ENCODE results near the gene FAM186B.
"Not testable (repeated sequence)": the region's sequence is repeated elsewhere in the genome, so short reads cannot be mapped to it uniquely, and the experiment has no call there.

The FAM186B gene

DNA sequence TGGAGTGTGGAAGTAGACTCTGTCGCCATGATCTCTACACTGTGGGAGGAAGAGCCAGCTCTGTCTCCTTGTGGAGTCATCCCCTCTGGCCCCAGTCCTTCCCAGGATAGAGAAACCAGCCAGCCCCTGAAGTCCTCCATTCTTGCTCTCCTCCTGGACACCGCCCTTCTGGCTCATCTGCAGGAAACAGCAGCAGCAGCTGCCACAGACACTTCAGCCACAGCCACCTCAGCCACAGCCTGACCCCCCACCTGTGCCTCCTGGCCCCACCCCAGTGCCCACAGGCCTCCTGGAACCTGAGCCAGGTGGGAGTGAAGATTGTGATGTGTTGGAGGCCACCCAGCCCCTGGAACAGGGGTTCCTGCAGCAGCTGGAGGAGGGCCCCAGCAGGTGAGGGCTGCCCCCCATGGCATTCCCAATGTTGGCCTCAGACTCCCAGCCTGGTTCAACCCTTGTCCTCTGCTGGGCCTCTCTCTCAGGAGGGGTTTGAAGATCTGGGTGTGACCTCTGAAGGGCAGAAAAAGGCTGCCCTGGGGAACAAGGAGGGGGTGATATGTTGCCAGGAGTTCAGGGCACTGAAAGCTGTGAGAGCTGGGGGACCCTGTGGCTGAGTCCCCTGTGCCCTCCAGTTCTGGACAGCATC lies 28.4 kb upstream of the FAM186B start:
- no peak for DNase-seq

DNA sequence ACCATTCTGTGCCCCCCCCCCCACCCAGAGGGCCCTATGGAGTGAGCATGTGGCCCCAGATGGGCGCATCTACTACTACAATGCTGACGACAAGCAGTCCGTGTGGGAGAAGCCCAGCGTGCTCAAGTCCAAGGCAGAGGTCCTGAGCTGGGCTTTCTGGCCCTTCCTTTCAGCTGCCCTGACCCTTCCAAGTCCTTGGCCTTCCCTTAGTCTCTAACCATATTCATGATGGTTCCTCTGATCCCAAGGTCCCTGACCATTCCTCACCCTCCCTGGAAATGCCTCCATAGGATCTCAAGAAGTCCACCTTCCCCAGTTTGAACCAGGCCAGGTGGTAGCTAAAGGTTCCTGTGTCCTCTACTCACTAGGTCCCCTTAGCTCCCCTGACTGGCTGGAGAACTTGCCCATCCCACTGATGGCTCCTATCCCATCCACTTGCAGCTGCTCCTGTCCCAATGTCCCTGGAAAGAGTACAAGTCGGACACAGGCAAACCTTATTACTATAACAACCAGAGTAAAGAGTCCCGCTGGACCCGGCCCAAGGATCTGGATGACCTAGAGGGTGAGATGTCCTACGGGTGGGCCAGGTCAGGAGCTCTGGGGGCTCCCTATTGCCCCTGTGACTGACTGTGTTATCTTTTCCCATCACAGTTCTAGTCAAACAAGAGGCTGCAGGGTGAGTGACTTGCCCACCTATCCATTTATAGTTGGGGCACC lies 27.7 kb upstream of the FAM186B start:
- DNase-seq: no peak

DNA sequence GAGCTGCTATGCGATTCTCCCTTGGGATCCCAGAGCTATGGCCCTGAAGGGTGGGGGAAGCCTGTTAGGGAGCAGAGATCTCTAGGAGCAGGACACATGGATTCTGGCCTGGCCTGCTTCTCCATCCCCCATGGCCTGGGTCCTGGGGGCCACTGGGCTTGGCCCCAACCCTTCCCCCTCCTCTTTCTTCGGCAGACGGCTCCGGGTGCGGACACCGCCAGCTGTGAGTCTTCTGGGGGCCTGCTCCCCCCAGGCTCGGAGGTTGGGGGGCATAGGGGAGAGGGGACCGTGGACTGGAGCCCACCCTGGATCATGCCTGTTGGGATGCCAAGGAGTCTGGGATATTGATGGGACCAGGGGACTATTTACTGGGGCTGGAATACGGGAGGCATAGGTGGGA lies 27.0 kb upstream of the FAM186B start:
- DNase-seq: no peak

DNA sequence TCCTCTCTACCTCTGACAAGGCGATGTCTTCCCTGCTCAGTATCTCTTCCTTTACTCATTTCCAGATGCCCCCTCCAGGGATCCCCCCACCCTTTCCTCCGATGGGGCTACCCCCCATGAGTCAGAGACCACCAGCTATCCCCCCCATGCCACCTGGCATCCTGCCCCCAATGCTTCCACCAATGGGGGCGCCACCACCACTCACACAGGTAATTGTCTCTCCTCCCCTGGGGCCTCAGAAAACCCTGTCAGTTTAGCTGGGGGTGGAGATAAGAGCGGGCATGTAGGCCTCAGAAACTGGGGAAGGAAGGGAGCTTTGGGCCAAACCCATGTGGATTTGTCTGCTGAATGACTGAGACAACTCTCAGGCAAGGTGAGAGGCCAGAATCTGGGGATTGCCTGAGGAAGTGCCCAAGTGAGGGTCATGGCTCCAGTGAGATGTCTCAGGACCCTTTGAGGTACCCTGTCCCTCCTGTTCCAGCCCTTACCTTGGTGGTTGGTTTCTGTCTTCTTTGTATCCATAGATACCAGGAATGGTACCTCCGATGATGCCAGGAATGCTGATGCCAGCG lies 26.0 kb upstream of the FAM186B start:
- no peak for DNase-seq

DNA sequence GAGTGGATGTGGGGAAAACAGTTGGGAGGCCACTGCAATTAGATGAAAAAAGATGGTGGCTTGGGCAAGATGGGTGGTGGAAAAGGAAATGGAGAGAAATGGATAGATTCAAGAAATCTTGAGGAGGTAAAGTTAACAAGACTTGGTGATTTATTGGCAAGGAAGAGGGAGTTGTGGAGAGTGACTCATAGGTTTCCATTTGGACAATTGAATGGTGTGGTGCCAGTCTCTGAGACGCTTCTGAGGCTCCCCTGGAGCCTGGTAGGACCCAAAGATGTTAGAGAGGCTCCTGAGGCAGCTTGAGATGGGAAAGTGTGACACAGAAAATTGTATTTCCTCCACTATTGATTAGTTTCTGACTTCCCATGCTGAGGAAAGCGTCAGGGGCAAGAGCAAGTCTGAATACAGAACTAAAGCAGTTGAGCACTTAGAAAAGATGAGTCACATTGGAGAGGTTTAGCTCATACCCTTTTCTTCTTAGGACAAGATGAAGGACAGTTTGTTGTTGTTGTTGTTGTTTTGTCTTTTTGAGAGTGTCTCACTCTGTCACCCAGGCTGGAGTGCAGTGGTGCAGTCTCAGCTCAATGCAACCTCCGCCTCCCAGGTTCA lies 22.4 kb upstream of the FAM186B start:
- no peak for DNase-seq

DNA sequence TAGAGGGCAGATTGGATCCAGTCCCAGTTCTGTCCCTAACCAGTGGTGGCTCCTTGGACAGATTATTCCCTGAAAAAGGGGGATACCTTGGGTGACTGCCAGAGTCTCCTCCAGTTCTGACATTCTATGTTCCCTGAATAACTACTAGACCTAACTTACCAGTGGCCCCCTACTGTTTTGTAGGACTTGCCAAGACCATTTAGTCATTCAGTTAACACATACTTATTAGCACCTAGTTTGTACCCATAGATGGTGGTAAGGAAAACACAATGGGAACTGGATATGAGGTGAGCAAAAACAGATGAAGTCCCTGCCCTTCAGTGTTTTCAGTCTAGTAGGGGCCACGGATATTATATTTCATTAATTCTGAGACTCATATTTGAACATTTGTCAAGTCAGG lies 21.4 kb upstream of the FAM186B start:
- no peak for DNase-seq

DNA sequence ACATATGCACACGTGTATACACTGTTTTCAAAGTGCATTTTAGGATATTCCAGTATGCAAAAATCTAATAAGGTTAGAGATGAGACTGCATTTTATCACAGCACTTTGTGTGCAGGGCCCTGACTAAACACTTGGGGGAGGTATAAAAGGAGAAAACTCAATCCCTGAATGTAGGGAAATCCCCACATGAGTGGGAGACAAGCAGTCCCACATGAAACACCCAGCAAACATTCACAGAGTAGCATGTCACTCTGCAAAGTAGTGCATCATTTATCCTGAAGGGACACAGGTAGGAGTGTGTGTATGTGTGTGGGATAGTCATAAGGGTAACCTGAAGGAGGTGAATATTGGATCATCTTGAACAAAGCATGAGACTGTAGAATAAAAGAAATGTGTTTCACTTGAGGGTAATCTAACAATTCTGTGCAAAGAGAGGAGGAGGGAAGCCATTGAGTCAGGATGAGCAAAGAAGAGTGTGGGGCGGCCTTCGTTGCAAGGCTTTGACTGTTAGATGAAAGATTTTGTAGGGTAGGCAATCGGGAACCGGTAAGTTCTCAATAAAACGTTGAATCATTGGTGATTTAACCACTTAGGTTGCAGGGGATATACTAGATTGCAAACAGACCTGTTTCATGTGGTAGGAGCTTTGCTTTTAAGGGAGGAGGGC lies 20.9 kb upstream of the FAM186B start:
- no peak for DNase-seq

DNA sequence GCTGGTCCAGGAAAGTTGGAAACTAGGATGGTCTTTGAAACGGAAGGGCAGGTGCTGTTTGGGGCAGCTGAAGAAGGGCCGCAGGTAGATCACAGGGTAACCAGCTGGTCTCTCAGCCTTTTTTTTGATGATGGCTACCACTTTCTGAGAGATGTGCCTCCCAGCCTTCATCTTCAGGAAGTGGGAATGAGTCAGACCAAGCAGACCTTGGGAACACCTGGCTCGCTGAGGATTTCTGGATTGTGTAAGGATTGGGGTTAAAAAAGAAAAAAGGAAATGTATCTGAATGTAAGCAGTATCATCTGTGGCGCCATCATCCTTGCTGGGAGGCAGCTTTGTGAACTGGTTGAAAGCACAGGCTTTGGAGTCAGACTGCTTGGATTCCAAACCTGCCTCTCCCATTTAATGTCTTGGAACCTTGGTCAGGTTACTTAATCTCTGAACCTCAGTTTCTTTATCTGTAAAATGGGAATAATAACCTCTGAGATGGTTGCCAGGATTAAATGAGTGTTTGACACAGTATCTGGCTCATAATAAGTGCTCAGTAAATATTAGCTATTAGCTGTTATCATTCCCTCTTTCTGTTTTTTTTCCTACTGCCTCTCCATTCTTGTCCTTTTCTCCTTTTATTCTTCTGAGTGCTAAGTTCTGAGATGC lies 19.6 kb upstream of the FAM186B start:
- no peak for DNase-seq

DNA sequence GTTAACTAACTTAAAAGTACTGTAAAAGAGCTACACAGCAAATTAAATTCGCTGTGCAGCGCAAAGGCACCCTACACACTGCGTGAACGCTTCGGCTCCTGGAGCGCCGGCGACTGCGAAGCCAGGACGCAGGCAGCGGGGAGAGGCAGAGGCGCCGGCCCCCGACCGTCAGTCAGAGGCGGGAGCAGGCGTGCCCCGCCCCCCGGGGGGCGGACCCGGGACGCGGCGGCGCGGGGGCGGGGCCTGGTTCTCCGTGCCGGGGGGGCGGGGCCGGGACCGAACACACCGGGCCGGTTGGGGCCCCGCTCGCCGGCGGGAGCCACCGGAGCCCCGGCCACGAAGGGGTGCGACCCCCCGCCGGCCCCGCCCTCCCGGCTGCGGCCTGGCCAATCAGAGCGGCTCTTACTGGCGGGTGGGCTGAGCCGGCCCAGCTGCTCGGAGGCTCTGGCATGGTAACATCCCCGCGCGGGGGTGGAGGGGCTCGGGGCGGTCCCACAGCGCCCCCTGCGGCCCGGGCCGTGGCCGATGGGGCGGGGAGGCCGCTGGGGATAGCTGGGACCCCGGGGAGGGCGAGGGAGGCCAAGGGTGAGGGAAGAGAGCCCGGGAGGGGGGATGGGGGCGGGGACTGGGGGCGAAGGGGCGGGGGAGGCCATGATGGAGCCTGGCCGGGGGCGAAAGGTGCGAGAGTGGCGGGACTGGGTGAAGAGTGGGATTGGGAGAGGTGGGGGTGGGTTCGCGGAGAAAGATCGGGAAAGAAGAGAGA lies 17.9 kb upstream of the FAM186B start, which contains the start of gene PRPF40B:
Gene PRPF40B (plus strand): TSS at position 420 of the 763 bp plus-strand sequence. CDS start 30 bp downstream, at position 450.
- DNase-seq: peak; percentile 72

DNA sequence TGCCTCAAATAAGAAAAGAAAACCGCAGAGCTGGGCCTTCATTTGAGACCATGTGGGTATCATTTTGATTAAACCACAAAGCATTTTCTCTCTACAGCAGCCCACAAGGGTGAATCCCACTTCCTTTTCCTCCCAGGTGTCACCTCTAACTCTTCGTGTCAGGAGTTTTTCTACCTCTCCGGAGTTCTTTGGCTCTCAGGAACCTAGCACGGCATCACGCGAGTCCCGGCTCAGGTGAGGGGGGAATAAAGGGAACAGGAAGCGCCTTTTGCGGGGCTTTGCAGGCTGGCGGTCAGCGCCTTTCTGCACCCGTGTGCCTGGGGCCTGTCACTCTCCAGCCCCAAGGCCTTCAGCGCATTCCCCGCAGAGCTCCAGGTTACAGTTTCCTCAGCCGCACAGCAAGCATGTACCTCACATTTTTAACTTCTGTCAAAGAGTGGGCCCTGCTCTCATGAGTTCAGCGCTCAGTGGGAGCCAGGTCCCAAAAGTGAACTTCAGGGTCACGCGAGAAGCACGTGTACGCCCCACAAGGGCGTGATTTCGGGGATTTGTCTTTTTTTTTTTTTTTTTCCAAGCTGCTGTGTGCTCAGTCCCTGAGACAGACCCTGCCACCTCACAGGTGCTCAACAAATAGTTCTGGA lies 17.2 kb upstream of the FAM186B start:
- peak; percentile 49 for DNase-seq

DNA sequence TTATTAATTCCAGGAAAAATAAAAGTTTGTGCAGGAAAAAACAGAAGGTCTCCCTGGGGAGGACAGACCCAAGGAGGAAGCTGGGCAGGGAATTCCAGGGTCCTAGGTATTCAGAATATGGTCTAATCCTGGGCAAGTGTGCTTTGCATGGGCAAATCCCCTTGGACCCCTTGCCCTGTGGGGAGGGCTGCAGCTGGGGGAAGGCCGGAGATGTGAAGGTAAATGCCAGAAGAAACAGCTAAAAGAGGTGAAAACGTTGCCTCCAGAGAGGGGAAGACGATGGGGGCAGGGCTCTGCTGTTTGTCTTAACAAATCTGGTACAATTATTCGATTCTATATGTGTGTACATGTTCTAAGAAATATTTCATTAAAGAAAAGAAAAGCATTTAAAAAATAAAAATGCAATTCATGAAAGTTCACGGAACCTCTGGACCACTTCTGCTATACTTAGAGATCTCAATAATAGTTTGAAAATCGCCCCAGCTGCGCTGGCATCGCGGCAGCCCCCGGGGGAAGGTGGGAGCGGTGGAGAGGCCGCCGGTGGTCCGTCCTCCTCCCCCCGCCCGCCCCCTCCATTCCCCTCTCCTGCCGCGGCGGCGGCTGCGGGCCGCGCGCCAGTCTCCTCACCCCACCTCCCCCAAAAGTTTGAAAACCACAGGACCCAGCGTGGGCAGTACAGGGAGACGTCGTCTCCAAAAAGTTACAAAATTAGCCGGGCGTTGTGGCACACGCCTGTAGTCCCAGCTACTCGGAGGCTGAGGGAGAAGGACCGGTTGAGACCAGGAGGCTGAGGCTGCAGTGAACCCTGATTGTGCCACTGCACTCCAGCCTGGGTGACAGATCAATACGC lies 16.4 kb upstream of the FAM186B start:
- no peak for DNase-seq

DNA sequence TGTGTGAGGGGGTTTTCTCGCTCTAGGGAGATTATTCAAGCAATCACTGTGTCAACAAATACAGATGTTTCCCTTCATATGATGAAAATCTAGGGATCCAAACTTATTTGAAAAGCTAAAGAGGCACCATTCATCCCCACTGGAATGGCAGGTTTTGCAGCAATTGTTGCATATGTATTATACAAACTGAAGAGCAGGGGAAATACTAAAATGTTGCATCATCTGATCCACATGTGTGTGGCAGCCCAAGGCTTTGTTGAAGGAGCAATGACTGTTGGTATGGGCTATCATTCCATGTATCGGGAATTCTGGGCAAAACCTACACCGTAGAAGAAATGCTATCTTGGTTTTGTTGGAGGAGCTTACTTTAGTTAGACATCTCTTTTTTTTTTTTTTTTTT lies 13.8 kb upstream of the FAM186B start:
- no peak for DNase-seq

DNA sequence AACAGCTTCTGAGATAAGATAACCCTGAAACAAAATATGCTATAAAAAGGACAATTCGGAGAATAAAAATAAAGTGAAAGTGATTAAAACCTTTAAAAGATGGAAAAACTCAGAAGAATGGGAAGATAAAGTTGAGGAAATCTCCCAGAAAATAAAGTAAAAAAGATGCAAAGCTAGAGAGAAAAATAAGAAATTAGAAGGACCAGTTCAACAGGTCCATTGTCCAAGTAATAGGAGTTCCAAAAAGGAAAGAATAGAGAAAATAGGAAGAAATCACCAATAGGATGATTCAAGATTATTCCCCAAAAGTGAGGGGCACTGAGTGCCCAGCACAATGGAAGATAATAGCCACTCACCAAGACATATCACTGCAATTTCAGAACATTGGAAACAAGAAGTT lies 13.1 kb upstream of the FAM186B start:
- DNase-seq: no peak

DNA sequence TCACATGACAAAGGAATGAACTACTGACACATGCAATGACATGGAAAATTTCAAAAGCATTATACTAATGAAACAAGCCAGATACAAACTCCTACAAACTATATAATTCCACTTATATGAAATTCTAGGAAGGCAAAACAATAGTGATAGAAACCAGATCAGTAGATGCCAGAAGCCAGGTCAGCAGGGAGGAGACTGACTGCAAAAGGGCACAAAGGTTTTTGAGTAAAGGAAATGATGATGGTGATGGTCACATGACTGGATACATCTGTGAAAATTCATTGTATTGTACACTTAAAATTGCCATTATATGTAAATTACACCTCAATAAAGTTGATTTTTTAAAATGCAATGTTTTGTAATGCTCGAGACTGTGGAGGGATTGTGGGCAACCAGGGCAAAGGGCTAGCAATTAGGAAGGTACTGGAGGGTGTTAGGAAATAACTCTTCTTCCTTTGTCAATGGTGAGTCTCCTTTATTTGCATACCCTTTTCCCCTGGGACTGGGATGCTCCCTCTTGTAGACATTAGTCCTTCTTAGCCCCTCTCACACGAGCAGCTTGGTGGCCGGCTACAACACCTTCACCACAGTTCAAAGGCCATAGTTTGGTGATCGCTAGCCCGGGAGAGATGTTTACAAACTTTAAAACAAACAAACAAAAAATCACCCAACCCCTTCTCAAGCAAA lies 11.2 kb upstream of the FAM186B start:
- DNase-seq: no peak

DNA sequence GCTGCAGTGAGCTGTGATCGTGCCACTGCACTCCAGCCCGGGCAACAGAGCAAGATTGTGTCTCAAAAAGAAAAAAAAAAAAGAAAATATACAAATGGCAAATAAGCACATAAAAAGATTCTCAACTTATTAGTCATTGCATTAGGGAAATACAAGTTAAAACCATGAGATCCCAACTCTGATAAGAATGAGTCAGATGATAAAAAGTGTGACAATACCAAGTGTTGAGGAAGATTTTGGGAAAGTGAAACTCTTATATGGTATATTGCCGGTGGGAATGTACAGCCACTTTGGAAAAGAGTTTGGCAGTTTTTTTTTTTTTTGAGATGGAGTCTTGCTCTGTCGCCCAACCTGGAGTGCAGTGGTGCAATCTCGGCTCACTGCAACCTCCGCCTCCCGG lies 10.3 kb upstream of the FAM186B start:
- DNase-seq: no peak

DNA sequence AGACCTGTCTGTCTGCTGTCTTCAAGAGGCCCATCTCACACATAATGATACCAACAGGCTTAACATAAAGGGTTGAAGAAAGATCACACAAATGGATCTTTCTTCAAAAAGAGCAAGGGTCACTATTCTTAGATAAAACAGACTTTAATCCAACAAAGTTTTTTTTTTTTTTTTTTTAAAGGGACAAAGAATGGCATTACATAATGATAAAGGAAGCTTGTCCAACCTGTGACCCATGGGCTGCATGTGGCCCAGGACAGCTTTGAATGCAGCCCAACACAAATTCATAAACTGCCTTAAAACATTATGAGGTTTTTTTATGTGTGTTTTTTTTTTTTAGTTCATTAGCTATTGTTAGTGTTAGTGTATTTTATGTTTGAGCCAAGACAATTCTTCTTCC lies 6.8 kb upstream of the FAM186B start:
- DNase-seq: no peak

DNA sequence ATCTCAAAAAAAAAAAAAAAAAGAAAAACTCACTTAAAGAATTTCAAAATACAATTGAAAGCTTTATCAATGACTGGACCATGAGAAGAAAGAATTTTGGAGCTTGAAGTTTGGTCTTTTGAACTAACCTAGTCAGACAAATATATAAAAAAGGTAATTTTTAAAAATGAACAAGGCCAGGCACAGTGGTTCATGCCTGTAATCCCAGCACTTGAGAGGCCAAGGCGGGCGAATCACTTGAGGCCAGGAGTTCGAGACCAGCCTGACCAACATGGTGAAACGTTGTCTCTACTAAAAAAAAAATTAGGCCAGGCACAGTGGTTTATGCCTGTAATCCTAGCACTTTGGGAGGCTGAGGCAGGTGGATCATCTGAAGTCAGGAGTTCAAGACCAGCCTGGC lies 5.3 kb upstream of the FAM186B start:
- DNase-seq: not testable (repeated sequence)

DNA sequence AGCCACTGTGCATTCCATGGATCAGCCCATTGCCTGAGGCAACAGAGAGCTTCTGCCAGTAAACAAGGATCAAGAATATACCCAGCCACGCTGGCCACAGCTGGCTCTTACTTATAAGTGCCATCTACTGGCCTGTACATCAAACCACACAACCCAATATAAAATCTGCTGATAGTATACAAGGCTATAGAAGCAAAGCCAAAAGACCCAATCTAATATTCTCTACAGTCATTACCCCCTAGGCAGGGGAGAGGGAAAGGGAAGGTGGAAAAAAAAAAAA lies 4.4 kb upstream of the FAM186B start:
- DNase-seq: no peak

DNA sequence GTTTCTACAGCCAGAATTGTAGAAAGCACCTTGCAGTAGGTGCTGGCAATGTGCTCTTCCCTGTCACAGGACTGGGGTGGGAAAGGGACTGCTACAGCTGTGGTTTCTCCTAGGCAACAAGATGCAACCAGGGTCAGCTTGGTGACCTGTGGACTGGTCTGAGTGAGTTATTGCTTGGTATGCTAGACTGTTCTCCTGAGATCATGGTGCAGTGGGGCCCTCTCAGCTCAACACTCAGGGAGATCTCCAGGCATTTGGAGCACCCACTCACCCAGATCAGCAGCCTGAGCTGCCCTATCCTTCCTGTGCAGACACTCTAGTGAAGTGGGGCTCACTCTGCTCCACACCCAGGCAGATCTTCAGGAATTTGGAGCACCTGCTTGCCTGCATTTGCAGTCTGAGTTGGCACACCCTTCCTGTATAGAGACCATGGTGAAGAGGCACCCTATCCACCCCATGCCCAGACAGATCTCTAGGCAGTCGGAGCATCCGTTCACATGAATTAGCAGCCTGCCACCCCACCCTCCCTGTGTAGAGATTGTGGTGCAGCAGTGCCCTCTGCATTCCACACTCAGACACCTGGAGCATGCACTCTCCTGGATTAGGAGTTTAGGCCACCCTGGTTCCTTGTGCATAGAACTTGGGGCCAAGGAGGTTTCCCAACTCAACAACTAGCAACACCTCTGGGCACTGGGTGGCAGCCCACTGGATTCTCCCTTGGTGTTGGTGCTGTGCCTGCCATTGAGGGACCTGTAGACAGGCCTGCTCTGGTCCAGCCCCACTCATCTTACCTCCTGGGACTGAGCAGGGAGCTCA lies 3.8 kb upstream of the FAM186B start:
- DNase-seq: no peak

All from NCI-H446 treated with DMSO at 0.1 percent for 48 hours (cell line).